ENCODE measurements around the gene ZNF771. TPM values are rescaled to one million over a fixed set of nuclear protein-coding genes. Genes with fewer than 3 reads are reported as not detected.

Gene ZNF771
- total RNA-seq, 4 donors from 2014 or later: 35.8 to 48.2 (median 43.0) TPM

DNA sequence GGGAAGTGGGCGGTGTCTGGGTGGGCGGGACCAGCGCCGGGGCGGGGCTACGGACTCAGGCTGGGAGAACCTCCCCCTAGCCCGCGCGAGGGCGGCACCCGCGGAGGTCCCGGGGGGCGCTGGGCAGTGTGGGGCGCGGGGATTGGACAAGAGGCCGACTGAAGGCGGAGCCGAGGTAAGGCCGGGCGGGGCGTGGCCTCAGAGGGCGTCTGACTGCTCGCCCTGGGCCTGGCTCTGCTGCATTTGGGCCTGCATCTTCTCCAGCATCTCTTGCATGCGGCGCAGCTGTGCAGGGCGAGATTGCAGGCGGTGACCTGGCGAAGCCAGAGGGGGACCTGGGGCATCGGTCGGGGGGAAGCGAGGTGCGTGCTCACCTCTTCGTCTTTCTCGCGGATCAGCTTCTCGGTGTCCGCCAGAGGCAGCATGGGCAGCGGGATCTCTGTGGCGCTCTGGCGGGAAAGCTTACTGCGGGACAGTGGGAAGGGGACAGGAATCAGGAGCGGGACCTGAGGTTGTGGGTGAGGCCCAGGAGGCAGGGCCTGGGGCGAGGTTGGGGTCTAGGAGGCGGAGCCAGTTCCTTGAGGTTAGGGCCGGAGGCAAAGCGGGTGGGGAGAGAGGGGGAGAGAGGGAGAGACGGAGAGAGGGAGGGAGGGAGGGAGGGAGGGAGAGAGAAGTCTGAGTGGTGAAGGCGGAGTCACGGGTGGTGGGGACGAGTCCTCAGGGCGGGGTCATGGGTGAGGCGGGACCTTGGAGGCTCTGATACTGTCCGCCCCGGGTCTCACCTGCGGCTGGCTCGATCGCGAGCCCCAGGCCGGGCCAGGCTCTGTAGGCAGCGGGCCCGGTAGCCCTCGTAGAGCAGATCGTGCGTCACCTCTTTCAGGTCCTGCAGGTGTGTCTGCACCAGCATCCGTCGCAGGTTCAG is 28.9 kb upstream of the ZNF771 start:
- DNase-seq (ENCODE audit: low spot score in 2 of 2): peak; percentile 98 to 99
- Histone ChIP-seq H3K4me3 (peak overlapping the region; percentile 66 to 89 (median 79)), H3K4me1 (peaks cover 0 to 29% (median 13%) of the 10 kb centered on the region in 4 donors), H3K27ac (peak overlapping the region; percentile 99 to 100 (median 100)), H3K36me3 (no peaks in the 10 kb centered on the region), H3K27me3 (no peaks in the 10 kb centered on the region), H3K9me3 (no peaks in the 10 kb centered on the region)
- TF ChIP-seq, protein P1, sequence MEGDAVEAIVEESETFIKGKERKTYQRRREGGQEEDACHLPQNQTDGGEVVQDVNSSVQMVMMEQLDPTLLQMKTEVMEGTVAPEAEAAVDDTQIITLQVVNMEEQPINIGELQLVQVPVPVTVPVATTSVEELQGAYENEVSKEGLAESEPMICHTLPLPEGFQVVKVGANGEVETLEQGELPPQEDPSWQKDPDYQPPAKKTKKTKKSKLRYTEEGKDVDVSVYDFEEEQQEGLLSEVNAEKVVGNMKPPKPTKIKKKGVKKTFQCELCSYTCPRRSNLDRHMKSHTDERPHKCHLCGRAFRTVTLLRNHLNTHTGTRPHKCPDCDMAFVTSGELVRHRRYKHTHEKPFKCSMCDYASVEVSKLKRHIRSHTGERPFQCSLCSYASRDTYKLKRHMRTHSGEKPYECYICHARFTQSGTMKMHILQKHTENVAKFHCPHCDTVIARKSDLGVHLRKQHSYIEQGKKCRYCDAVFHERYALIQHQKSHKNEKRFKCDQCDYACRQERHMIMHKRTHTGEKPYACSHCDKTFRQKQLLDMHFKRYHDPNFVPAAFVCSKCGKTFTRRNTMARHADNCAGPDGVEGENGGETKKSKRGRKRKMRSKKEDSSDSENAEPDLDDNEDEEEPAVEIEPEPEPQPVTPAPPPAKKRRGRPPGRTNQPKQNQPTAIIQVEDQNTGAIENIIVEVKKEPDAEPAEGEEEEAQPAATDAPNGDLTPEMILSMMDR (IDR thresholded peaks at IDR 0.05): peak in 3 of 5 experiments; percentile 12 to 37 (median 27)
- TF ChIP-seq POLR2A (IDR thresholded peaks at IDR 0.05) (peak; percentile 23 to 89), EP300 (IDR thresholded peaks at IDR 0.05) (peak; percentile 13 to 80)
- WGBS, 2 donors: 1% methylated on average over 38 to 61 of the region's 67 CpGs

DNA sequence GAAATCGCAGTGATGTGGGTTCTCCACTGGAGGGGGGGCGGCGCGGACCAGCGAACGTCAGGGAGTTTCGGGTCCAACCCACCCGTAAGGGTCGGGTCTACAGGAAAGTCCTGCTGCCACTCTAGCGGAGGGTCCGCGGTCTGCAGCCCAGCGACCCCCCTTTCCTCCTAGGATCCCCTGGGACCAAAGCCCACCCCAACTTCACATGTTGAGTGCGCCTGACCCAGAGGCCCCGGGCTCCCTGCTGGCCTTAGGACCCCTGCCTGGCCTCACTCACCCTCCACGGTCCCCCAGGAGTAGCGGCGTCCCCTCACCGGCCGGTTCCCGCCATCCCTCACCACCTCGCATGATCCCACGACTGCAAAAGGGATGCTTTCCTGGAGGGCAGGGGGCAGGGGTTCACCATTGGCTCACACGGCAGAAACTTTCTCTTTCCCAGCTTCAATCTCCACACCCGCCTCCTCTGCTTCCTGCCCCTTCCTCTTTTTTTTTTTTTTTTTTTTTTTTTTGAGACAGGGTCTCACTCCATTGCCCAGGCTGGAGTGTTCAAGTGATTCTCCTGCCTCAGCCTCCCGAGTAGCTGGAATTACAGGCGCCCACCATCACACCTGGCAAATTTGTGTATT is 28.1 kb upstream of the ZNF771 start:
- H3K27ac ChIP-seq: peak overlapping the region; percentile 99 to 100 (median 100)
- peaks cover 0 to 29% (median 13%) of the 10 kb centered on the region in 4 donors for H3K4me1 ChIP-seq
- DNase-seq (ENCODE audit: low spot score in 2 of 2): no peak
- no peaks in the 10 kb centered on the region for H3K27me3 ChIP-seq
- no peaks in the 10 kb centered on the region for H3K9me3 ChIP-seq
- H3K36me3 ChIP-seq: no peaks in the 10 kb centered on the region
- 30 to 37% methylated on average over 15 to 22 of the region's 27 CpGs for WGBS, 2 donors
- no peak for TF ChIP-seq EP300 (IDR thresholded peaks at IDR 0.05)
- no peak for TF ChIP-seq POLR2A (IDR thresholded peaks at IDR 0.05)
- TF ChIP-seq, protein P1 (IDR thresholded peaks at IDR 0.05): no peak
- peak overlapping the region; percentile 66 to 89 (median 79) for H3K4me3 ChIP-seq

DNA sequence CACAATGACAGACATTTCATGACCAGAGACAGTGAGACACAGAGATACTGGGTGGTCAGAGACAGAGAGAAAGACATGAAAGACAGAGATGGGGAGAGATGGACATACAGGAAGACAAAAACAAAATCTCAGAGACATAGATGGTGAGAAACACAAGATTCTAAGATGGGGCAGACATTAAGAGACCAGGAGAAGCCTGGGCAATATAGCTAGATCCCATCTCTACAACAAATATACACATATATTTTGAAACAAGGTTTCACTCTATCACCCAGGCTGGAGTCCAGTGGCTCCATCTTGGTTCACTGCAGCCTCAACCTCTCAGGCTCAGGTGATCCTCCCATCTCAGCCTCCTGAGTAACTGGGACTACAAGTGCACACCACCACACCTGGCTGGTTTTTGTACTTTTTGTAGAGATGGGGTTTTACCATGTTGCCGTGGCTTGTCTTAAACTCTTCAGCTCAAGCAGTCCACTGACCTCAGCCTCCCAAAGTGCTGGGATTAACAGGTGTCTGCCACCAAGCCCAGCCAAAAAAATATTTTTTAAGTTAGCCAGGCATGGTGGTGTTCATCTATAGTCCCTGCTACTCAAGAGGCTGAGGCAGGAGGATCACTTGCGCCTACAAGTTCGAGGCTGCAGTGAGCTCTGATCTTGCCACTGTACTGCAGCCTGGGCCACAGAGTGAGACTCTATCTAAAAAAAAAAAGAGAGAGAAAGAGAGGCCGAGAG is 27.2 kb upstream of the ZNF771 start:
- Histone ChIP-seq H3K9me3 (no peaks in the 10 kb centered on the region), H3K4me3 (no peak overlapping the region), H3K27ac (no peak overlapping the region), H3K36me3 (no peaks in the 10 kb centered on the region), H3K27me3 (no peaks in the 10 kb centered on the region), H3K4me1 (peaks cover 0 to 29% (median 13%) of the 10 kb centered on the region in 4 donors)
- DNase-seq (ENCODE audit: low spot score in 2 of 2): no peak
- TF ChIP-seq POLR2A (IDR thresholded peaks at IDR 0.05) (no peak), EP300 (IDR thresholded peaks at IDR 0.05) (no peak)
- TF ChIP-seq, protein P1 (IDR thresholded peaks at IDR 0.05): no peak
- WGBS, 2 donors: 82 to 85% methylated on average over 4 of the region's 4 CpGs

DNA sequence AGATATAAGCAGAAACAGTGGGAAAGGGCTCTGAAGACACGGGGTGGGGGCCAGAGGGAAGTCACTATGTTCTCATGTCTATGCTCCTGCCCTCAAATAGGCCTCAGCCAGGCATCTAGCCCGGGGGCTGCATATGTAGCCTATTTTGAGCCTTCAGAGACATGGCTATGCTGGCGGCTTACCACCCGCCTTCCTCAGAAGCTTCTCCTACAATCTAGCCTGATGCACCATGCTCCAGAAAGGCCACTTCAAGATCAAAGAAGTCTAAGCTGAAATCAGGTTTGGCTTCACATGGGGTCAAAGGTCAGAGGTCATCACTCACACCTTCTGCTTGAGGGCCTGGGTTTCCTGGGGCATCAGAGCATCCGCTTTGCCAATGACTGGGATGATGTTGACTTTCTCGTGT is 26.6 kb upstream of the ZNF771 start:
- Histone ChIP-seq H3K36me3 (no peaks in the 10 kb centered on the region), H3K4me1 (peaks cover 0 to 29% (median 13%) of the 10 kb centered on the region in 4 donors), H3K27ac (peak overlapping the region in 1 of 4 donors; percentile 48), H3K27me3 (no peaks in the 10 kb centered on the region), H3K4me3 (no peak overlapping the region), H3K9me3 (no peaks in the 10 kb centered on the region)
- TF ChIP-seq EP300 (IDR thresholded peaks at IDR 0.05) (no peak), POLR2A (IDR thresholded peaks at IDR 0.05) (no peak)
- DNase-seq (ENCODE audit: low spot score in 2 of 2): no peak
- WGBS, 2 donors: 70 to 80% methylated on average over 5 to 6 of the region's 6 CpGs

DNA sequence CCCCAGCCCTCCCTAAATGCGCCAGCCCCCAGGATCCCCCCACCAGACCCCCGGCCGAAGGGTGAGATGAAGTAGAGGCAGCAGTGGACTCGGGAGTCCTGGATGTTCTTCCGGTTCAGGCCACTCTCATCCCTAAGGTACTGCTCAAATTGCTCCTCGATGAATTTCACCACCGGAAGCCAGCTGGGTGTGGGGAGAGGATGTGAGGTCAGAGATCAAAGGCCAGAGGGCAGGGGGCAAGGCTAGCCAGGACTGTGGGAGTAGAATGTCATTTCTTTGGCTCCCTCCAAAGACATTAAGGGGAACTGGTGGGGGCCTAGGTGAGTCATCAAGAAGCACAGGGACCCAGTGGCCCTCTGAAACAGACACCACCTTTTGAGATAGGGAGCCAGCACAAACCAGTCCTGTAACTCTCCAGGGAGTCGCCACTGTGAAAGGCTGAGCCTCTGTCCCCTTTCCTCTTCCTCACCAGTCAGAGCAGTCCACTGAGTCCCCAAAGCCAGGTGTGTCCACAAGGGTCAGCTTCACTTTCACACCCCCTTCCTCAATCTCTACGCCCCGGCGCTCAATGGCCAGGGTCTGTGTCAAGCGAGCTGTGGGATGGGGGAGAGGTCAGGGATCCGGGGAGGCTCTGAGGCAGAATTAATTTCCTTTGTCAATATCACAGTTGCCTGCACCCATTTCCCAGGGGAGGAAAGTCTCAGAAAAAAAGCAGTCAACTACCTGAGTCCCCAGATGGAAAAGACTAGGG is 25.9 kb upstream of the ZNF771 start:
- no peaks in the 10 kb centered on the region for H3K9me3 ChIP-seq
- H3K4me1 ChIP-seq: peaks cover 0 to 29% (median 13%) of the 10 kb centered on the region in 4 donors
- DNase-seq (ENCODE audit: low spot score in 2 of 2): no peak
- peak overlapping the region in 2 of 4 donors; percentile 48 to 69 for H3K27ac ChIP-seq
- no peaks in the 10 kb centered on the region for H3K36me3 ChIP-seq
- WGBS, 2 donors: 70 to 79% methylated on average over 12 to 13 of the region's 13 CpGs
- no peaks in the 10 kb centered on the region for H3K27me3 ChIP-seq
- no peak for TF ChIP-seq POLR2A (IDR thresholded peaks at IDR 0.05)
- TF ChIP-seq EP300 (IDR thresholded peaks at IDR 0.05): no peak
- TF ChIP-seq, protein P1 (IDR thresholded peaks at IDR 0.05): no peak
- H3K4me3 ChIP-seq: peak overlapping the region in 1 of 4 donors; percentile 27
